Smooth muscle cell (in vitro differentiated cells): ENCODE measurements around the gene JADE3. TPM values are rescaled to one million over a fixed set of nuclear protein-coding genes. Genes with fewer than 3 reads are reported as not detected.

Experiments used
- DNase-seq: peaks from one replicate; lab custom pipeline; 2025; ENCODE audit not compliant: unreplicated experiment; lab: John Stamatoyannopoulos, UW
- H2AFZ ChIP-seq: fragments of 200-600 bp; sonication (generic); 2 replicates; pipeline ENCODE4 v1.6.0; 2016; ENCODE audit warnings: antibody characterized with exemption, low read depth, mild to moderate bottlenecking
- H3F3A ChIP-seq: fragments of 200-600 bp; sonication (generic); 2 replicates; pipeline ENCODE4 v1.6.0; 2017; ENCODE audit warnings: antibody characterized with exemption, low read depth
- H3K27ac ChIP-seq: fragments of 200-600 bp; sonication (generic); 2 replicates; pipeline ENCODE4 v1.5.1; 2016; ENCODE audit warnings: low read depth, mild to moderate bottlenecking
- H3K27me3 ChIP-seq: fragments of 200-600 bp; sonication (generic); 2 replicates; pipeline ENCODE4 v1.6.1; 2016; ENCODE audit warnings: low read depth, mild to moderate bottlenecking
- H3K36me3 ChIP-seq: fragments of 200-600 bp; sonication (generic); 2 replicates; pipeline ENCODE4 v1.5.1; 2016; ENCODE audit warnings: low read depth
- H3K4me1 ChIP-seq: fragments of 200-600 bp; sonication (generic); 2 replicates; pipeline ENCODE4 v1.5.1; 2016; ENCODE audit warnings: low read depth
- H3K4me2 ChIP-seq: fragments of 200-600 bp; sonication (generic); 2 replicates; pipeline ENCODE4 v1.6.0; 2016; ENCODE audit warnings: mild to moderate bottlenecking
- H3K4me3 ChIP-seq: fragments of 200-600 bp; sonication (generic); 2 replicates; pipeline ENCODE4 v1.5.1; 2016; ENCODE audit warnings: mild to moderate bottlenecking
- H3K79me2 ChIP-seq: fragments of 200-600 bp; sonication (generic); 2 replicates; pipeline ENCODE4 v1.6.0; 2016; ENCODE audit warnings: low read depth, mild to moderate bottlenecking
- H3K9ac ChIP-seq: fragments of 200-600 bp; sonication (generic); 2 replicates; pipeline ENCODE4 v1.6.0; 2016; ENCODE audit warnings: low read depth
- H3K9me3 ChIP-seq: fragments of 200-600 bp; sonication (generic); replicated peaks from 2 replicates; pipeline ENCODE4 v1.5.1; 2016; ENCODE audit warnings: low read depth
- H4K20me1 ChIP-seq: fragments of 200-600 bp; sonication (generic); 2 replicates; pipeline ENCODE4 v1.6.0; 2016; ENCODE audit warnings: low read depth
- WGBS: methylation state at CpG from one replicate; pipeline ENCODE4 v1.1.7; 2016; ENCODE audit warnings: low lambda C conversion rate; 5-methylcytosine and 5-hydroxymethylcytosine counted together
- polyA plus RNA-seq: library from polyadenylated mRNA; unstranded; fragments of >200 nt; fragmentation: Nextera tagmentation; extraction: Ambion mirVana; gene quantifications from 2 replicates; pipeline ENCODE4 v1.2.1, GENCODE V29; 2016
- total RNA-seq: library from RNA; depleted of rRNA; stranded (reverse); fragments of >200 nt; gene quantifications from 2 replicates; pipeline ENCODE4 v1.2.3, GENCODE V29; 2014
- TF ChIP-seq, protein P1 (sequence below): fragments of 200-600 bp; sonication (generic); IDR thresholded peaks from 2 replicates; pipeline ENCODE4 v1.5.1; 2017; ENCODE audit warnings: borderline replicate concordance, mild to moderate bottlenecking, antibody characterized with exemption; ENCODE audit not compliant: insufficient read depth, poor library complexity, severe bottlenecking

The JADE3 gene
- total and polyA plus RNA-seq, 2 experiments from 2014 or later = 2.0 to 6.7 TPM

GRCh38 chrX:47061238-47061919 lies 149.2 kb downstream of the JADE3 start:
- H3K4me2 ChIP-seq = no peak overlapping the region
- no peaks in the 10 kb centered on the region for H3F3A ChIP-seq
- 66% methylated on average over 2 of the region's 2 CpGs for WGBS
- no peak for DNase-seq
- H3K79me2 ChIP-seq = no peaks in the 10 kb centered on the region
- no peaks in the 10 kb centered on the region for H3K36me3 ChIP-seq
- TF ChIP-seq, protein P1, sequence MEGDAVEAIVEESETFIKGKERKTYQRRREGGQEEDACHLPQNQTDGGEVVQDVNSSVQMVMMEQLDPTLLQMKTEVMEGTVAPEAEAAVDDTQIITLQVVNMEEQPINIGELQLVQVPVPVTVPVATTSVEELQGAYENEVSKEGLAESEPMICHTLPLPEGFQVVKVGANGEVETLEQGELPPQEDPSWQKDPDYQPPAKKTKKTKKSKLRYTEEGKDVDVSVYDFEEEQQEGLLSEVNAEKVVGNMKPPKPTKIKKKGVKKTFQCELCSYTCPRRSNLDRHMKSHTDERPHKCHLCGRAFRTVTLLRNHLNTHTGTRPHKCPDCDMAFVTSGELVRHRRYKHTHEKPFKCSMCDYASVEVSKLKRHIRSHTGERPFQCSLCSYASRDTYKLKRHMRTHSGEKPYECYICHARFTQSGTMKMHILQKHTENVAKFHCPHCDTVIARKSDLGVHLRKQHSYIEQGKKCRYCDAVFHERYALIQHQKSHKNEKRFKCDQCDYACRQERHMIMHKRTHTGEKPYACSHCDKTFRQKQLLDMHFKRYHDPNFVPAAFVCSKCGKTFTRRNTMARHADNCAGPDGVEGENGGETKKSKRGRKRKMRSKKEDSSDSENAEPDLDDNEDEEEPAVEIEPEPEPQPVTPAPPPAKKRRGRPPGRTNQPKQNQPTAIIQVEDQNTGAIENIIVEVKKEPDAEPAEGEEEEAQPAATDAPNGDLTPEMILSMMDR = no peak
- no peak overlapping the region for H2AFZ ChIP-seq
- no peaks in the 10 kb centered on the region for H3K4me1 ChIP-seq
- no peak overlapping the region for H3K9ac ChIP-seq
- H4K20me1 ChIP-seq = no peaks in the 10 kb centered on the region
- no peaks in the 10 kb centered on the region for H3K27me3 ChIP-seq
- no peak overlapping the region for H3K27ac ChIP-seq
- H3K9me3 ChIP-seq = no peaks in the 10 kb centered on the region
- no peak overlapping the region for H3K4me3 ChIP-seq

- no peaks in the 10 kb centered on the region for H3K9me3 ChIP-seq
- H3K27ac ChIP-seq = no peak overlapping the region
- H3F3A ChIP-seq = no peaks in the 10 kb centered on the region
- H3K79me2 ChIP-seq = no peaks in the 10 kb centered on the region
- no peak overlapping the region for H3K4me3 ChIP-seq
- H3K9ac ChIP-seq = no peak overlapping the region
- no peak overlapping the region for H3K4me2 ChIP-seq
- 77% methylated on average over 2 of the region's 2 CpGs for WGBS
- no peaks in the 10 kb centered on the region for H3K4me1 ChIP-seq
- DNase-seq = no peak
- H2AFZ ChIP-seq = no peak overlapping the region
- no peaks in the 10 kb centered on the region for H3K27me3 ChIP-seq
- TF ChIP-seq, protein P1 = no peak
- H4K20me1 ChIP-seq = no peaks in the 10 kb centered on the region
- no peaks in the 10 kb centered on the region for H3K36me3 ChIP-seq
These were observed 151.0 kb downstream of the JADE3 start for GRCh38 chrX:47063179-47063578.

DNA sequence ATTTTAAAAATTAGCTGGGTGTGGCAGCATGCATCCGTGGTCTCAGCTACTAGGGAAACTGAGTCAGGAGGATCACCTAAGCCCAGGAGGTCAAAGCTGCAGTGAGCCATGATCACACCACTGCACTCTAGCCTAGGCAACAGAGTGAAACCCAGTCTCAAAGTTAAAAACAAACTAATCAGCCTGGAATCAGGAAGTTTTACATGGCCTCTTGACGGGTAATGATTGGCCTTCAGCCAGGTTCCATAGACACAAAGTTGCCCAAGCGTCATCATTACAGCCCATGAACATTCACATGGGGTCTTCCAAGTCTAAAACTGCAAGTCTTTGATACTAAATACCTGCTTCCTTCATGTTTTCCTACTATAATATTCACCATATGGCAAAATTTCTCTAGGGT lies 156.0 kb downstream of the JADE3 start:
- Histone ChIP-seq H3K4me2 (no peak overlapping the region), H2AFZ (no peak overlapping the region), H3K36me3 (no peaks in the 10 kb centered on the region), H4K20me1 (no peaks in the 10 kb centered on the region), H3K9ac (no peak overlapping the region), H3K27ac (no peak overlapping the region), H3K9me3 (no peaks in the 10 kb centered on the region), H3K4me1 (no peaks in the 10 kb centered on the region), H3K79me2 (no peaks in the 10 kb centered on the region), H3K27me3 (no peaks in the 10 kb centered on the region), H3K4me3 (no peak overlapping the region), H3F3A (no peaks in the 10 kb centered on the region)
- no peak for DNase-seq
- WGBS = 67% methylated on average over 3 of the region's 3 CpGs
- TF ChIP-seq, protein P1 = no peak

GRCh38 chrX:47068720-47069119 lies 156.5 kb downstream of the JADE3 start:
- H3K27me3 ChIP-seq = no peaks in the 10 kb centered on the region
- H3K4me2 ChIP-seq = no peak overlapping the region
- TF ChIP-seq, protein P1 = no peak
- no peaks in the 10 kb centered on the region for H3K4me1 ChIP-seq
- no peak overlapping the region for H3K27ac ChIP-seq
- H3K9ac ChIP-seq = no peak overlapping the region
- H3K9me3 ChIP-seq = no peaks in the 10 kb centered on the region
- H3K4me3 ChIP-seq = no peak overlapping the region
- no peak overlapping the region for H2AFZ ChIP-seq
- no peaks in the 10 kb centered on the region for H4K20me1 ChIP-seq
- H3K79me2 ChIP-seq = no peaks in the 10 kb centered on the region
- no peak for DNase-seq
- H3K36me3 ChIP-seq = no peaks in the 10 kb centered on the region
- no peaks in the 10 kb centered on the region for H3F3A ChIP-seq
